Tibial artery (tissue), 4 donors: ENCODE data around the gene WRAP53.

Source experiments
- DNase-seq, 2 donors: peaks; one replicate each; pipeline ENCODE4 v3.0.0-alpha.2; 2019
- H3K27ac ChIP-seq, 2 donors: fragments of 200-600 bp; sonication (generic) in 1 of 2; 1 replicate in 1 of 2; 2 replicates in 1 of 2; pipeline ENCODE4 v1.5.1; 2018 to 2019; ENCODE audit warnings: mild to moderate bottlenecking in 1 of 2
- H3K27me3 ChIP-seq, 2 donors: fragments of 200-600 bp; sonication (generic) in 1 of 2; one replicate each; pipeline versions ENCODE4 v1.5.1 to v1.6.0; 2016 to 2019
- H3K36me3 ChIP-seq, 3 donors: fragments of 200-600 bp; sonication (generic) in 2 of 3; one replicate each; pipeline ENCODE4 v1.5.1; 2016 to 2019; ENCODE audit warnings: mild to moderate bottlenecking in 2 of 3
- H3K4me1 ChIP-seq, 4 donors: fragments of 200-600 bp; sonication (generic) in 2 of 4; 1 replicate in 3 of 4; 2 replicates in 1 of 4; pipeline ENCODE4 v1.5.1; 2016 to 2019
- H3K4me3 ChIP-seq, 2 donors: fragments of 200-600 bp; sonication (generic) in 1 of 2; 1 replicate in 1 of 2; 2 replicates in 1 of 2; pipeline ENCODE4 v1.5.1; 2018 to 2019; ENCODE audit warnings: mild to moderate bottlenecking in 2 of 2
- H3K9me3 ChIP-seq, 3 donors: fragments of 200-600 bp; sonication (generic) in 1 of 3; one replicate each; pipeline ENCODE4 v1.5.1; 2016 to 2019
- CTCF ChIP-seq, 2 experiments: fragments of 200-600 bp in 1 of 2; fragments of 450-650 bp in 1 of 2; IDR thresholded peaks; one replicate each; pipeline ENCODE4 v1.5.1; 2017 to 2019; ENCODE audit warnings: antibody characterized with exemption in 2 of 2, mild to moderate bottlenecking in 1 of 2, moderate library complexity in 1 of 2
- intact Hi-C: fragments of 100-400 bp; cut with DNase I; formaldehyde crosslinking; loops from one replicate; pipeline ENCODE4 v1.15.0; 2023; ENCODE audit warnings: low total_unique reads

Gene WRAP53

GRCh38 chr17:7707858-7708750 lies 19.8 kb downstream of the WRAP53 start:
- H3K9me3 ChIP-seq: no peaks in the 10 kb centered on the region
- peaks cover 0 to 18% (median 14%) of the 10 kb centered on the region in 4 donors for H3K4me1 ChIP-seq
- peaks cover 0 to 100% of the 10 kb centered on the region in 2 donors for H3K27me3 ChIP-seq
- peaks cover 0 to under 1% (median 0%) of the 10 kb centered on the region in 3 donors for H3K36me3 ChIP-seq
- intact Hi-C loops: no loop called here
- no peak overlapping the region for H3K27ac ChIP-seq
- H3K4me3 ChIP-seq: no peak overlapping the region
- peak in 1 of 2 donors; percentile 55 for DNase-seq
- no peak for TF ChIP-seq CTCF (IDR thresholded peaks at IDR 0.05)

- intact Hi-C loops: no loop called here
- Histone ChIP-seq H3K4me3 (no peak overlapping the region), H3K9me3 (no peaks in the 10 kb centered on the region), H3K36me3 (no peaks in the 10 kb centered on the region), H3K27ac (no peak overlapping the region), H3K27me3 (peaks cover 0 to 99% of the 10 kb centered on the region in 2 donors), H3K4me1 (peaks cover 0 to 15% (median 14%) of the 10 kb centered on the region in 4 donors)
- no peak for DNase-seq
- no peak for TF ChIP-seq CTCF (IDR thresholded peaks at IDR 0.05)
Measured at GRCh38 chr17:7709031-7709430, 20.8 kb downstream of the WRAP53 start.

GRCh38 chr17:7710301-7710700 lies 22.0 kb downstream of the WRAP53 start:
- peaks cover 0 to 3% (median 2%) of the 10 kb centered on the region in 4 donors for H3K4me1 ChIP-seq
- intact Hi-C loops: no loop called here
- H3K27me3 ChIP-seq: peaks cover 0 to 99% of the 10 kb centered on the region in 2 donors
- no peak for TF ChIP-seq CTCF (IDR thresholded peaks at IDR 0.05)
- no peaks in the 10 kb centered on the region for H3K36me3 ChIP-seq
- no peak for DNase-seq
- no peak overlapping the region for H3K4me3 ChIP-seq
- no peaks in the 10 kb centered on the region for H3K9me3 ChIP-seq
- no peak overlapping the region for H3K27ac ChIP-seq

GRCh38 chr17:7711051-7711755 lies 22.9 kb downstream of the WRAP53 start:
- Histone ChIP-seq H3K27ac (no peak overlapping the region), H3K36me3 (no peaks in the 10 kb centered on the region), H3K4me3 (no peak overlapping the region), H3K27me3 (peaks cover 0 to 96% of the 10 kb centered on the region in 2 donors), H3K4me1 (peaks cover 0 to 2% (median under 1%) of the 10 kb centered on the region in 4 donors), H3K9me3 (no peaks in the 10 kb centered on the region)
- intact Hi-C loops: no loop called here
- TF ChIP-seq CTCF (IDR thresholded peaks at IDR 0.05): no peak
- no peak for DNase-seq

- TF ChIP-seq CTCF (IDR thresholded peaks at IDR 0.05): no peak
- peaks cover 0 to 86% of the 10 kb centered on the region in 2 donors for H3K27me3 ChIP-seq
- no peaks in the 10 kb centered on the region for H3K9me3 ChIP-seq
- intact Hi-C loops: no loop called here
- DNase-seq: no peak
- peaks cover 0 to 13% (median 9%) of the 10 kb centered on the region in 4 donors for H3K4me1 ChIP-seq
- no peaks in the 10 kb centered on the region for H3K36me3 ChIP-seq
- H3K4me3 ChIP-seq: no peak overlapping the region
- H3K27ac ChIP-seq: no peak overlapping the region
Measured at GRCh38 chr17:7712111-7712771, 24.0 kb downstream of the WRAP53 start.
